Neural cell (in vitro differentiated cells): ENCODE measurements around the gene BPIFB4. TPM values are rescaled to one million over a fixed set of nuclear protein-coding genes. Genes with fewer than 3 reads are reported as not detected.

Experiments
- H2AFZ ChIP-seq: fragments of 200-600, 300-800 bp; sonication (generic), shearing (Covaris generic); 2 replicates; pipeline ENCODE4 v1.6.0; 2014; ENCODE audit warnings: low read depth, mild to moderate bottlenecking, antibody characterized with exemption, low read length, moderate library complexity
- H3F3A ChIP-seq: fragments of 200-600 bp; shearing (Covaris generic); 2 replicates; pipeline ENCODE4 v1.6.1; 2016; ENCODE audit warnings: mild to moderate bottlenecking, moderate library complexity, mixed read lengths, antibody characterized with exemption, low read length; ENCODE audit not compliant: insufficient read depth, poor library complexity, severe bottlenecking
- H3K27ac ChIP-seq: fragments of 200-600, 300-800 bp; sonication (generic), shearing (Covaris generic); 2 replicates; pipeline ENCODE4 v1.5.1; 2014; ENCODE audit warnings: mild to moderate bottlenecking, low read length, moderate library complexity
- H3K27me3 ChIP-seq: fragments of 300-800, 200-600 bp; sonication (generic), shearing (Covaris generic); 2 replicates; pipeline ENCODE4 v1.6.0; 2014; ENCODE audit warnings: mild to moderate bottlenecking, low read depth, low read length, moderate library complexity; ENCODE audit not compliant: insufficient read depth
- H3K36me3 ChIP-seq: fragments of 300-800, 200-600 bp; sonication (generic), shearing (Covaris generic); 2 replicates; pipeline ENCODE4 v1.5.1; 2014; ENCODE audit warnings: mild to moderate bottlenecking, antibody characterized with exemption, low read length, moderate library complexity; ENCODE audit not compliant: insufficient read depth
- H3K4me2 ChIP-seq: fragments of 300-800, 200-600 bp; sonication (generic), shearing (Covaris generic); 2 replicates; pipeline ENCODE4 v1.6.0; 2014; ENCODE audit warnings: mild to moderate bottlenecking, low read length
- H3K4me3 ChIP-seq: fragments of 300-800, 200-600 bp; sonication (generic), shearing (Covaris generic); 2 replicates; pipeline ENCODE4 v1.5.1; 2014; ENCODE audit warnings: mild to moderate bottlenecking, low read length, moderate library complexity
- H3K79me2 ChIP-seq: fragments of 200-600 bp; shearing (Covaris generic); replicated peaks from 2 replicates; pipeline ENCODE4 v1.6.0; 2014; ENCODE audit warnings: mild to moderate bottlenecking, low read length, moderate library complexity; ENCODE audit not compliant: insufficient read depth
- H3K9ac ChIP-seq: fragments of 300-800, 200-600 bp; sonication (generic), shearing (Covaris generic); 2 replicates; pipeline ENCODE4 v1.6.1; 2016; ENCODE audit warnings: mild to moderate bottlenecking, low read length, mixed read lengths
- H3K9me2 ChIP-seq: fragments of 200-600 bp; shearing (Covaris generic); 2 replicates; pipeline ENCODE4 v1.6.1; 2016; ENCODE audit warnings: mild to moderate bottlenecking, low read length, mixed read lengths; ENCODE audit not compliant: insufficient read depth
- H3K9me3 ChIP-seq: fragments of 200-600, 300-800 bp; sonication (generic), shearing (Covaris generic); 2 replicates; pipeline ENCODE4 v1.6.1; 2016; ENCODE audit warnings: mild to moderate bottlenecking, mixed run types, low read length, moderate library complexity, mixed read lengths
- H4K20me1 ChIP-seq: fragments of 200-600 bp; shearing (Covaris generic); 2 replicates; pipeline ENCODE4 v1.6.1; 2016; ENCODE audit warnings: mild to moderate bottlenecking, mixed run types; ENCODE audit not compliant: insufficient read depth
- EP300 ChIP-seq: fragments of 450-650 bp; conservative IDR thresholded peaks from 2 replicates; pipeline ENCODE4 v1.6.1; 2014; ENCODE audit warnings: antibody characterized with exemption, mild to moderate bottlenecking, moderate library complexity; ENCODE audit not compliant: poor library complexity, severe bottlenecking
- EZH2 ChIP-seq: fragments of 200-600, 300-800 bp; shearing (Covaris generic), sonication (generic); IDR thresholded peaks from 2 replicates; pipeline ENCODE4 v1.6.1; 2014; ENCODE audit warnings: antibody characterized with exemption, low read length, borderline replicate concordance, mild to moderate bottlenecking; ENCODE audit not compliant: insufficient read depth, poor library complexity, severe bottlenecking
- MXI1 ChIP-seq: fragments of 450-650 bp; conservative IDR thresholded peaks from 2 replicates; pipeline ENCODE4 v1.6.1; 2014; ENCODE audit warnings: antibody characterized with exemption, mild to moderate bottlenecking; ENCODE audit not compliant: poor library complexity, severe bottlenecking
- POLR2AphosphoS5 ChIP-seq: IDR thresholded peaks from 2 replicates; pipeline ENCODE4 v1.6.1; 2012
- RAD21 ChIP-seq: fragments of 450-650 bp; conservative IDR thresholded peaks from 2 replicates; pipeline ENCODE4 v1.6.1; 2014; ENCODE audit warnings: antibody characterized with exemption, mild to moderate bottlenecking, moderate library complexity
- REST ChIP-seq: IDR thresholded peaks from 2 replicates; pipeline ENCODE4 v1.6.1; 2012; ENCODE audit warnings: borderline replicate concordance
- SMC3 ChIP-seq: fragments of 450-650 bp; conservative IDR thresholded peaks from 2 replicates; pipeline ENCODE4 v1.6.1; 2014; ENCODE audit warnings: antibody characterized with exemption, mild to moderate bottlenecking, moderate library complexity; ENCODE audit not compliant: poor library complexity
- TAF1 ChIP-seq: IDR thresholded peaks from 2 replicates; pipeline ENCODE4 v1.6.1; 2012; ENCODE audit warnings: low read depth
- polyA plus RNA-seq: library from polyadenylated mRNA; depleted of rRNA; stranded (reverse); fragments of >200 nt; gene quantifications from 2 replicates; pipeline ENCODE4 v1.2.3, GENCODE V29; 2014
- TF ChIP-seq, protein P1 (sequence below): fragments of 450-650 bp; IDR thresholded peaks from 2 replicates; pipeline ENCODE4 v1.5.1; 2014; ENCODE audit warnings: antibody characterized with exemption, mild to moderate bottlenecking, moderate library complexity; ENCODE audit not compliant: poor library complexity, severe bottlenecking

Gene BPIFB4
- polyA plus RNA-seq, 1 donor from 2014 or later = not detected

DNA sequence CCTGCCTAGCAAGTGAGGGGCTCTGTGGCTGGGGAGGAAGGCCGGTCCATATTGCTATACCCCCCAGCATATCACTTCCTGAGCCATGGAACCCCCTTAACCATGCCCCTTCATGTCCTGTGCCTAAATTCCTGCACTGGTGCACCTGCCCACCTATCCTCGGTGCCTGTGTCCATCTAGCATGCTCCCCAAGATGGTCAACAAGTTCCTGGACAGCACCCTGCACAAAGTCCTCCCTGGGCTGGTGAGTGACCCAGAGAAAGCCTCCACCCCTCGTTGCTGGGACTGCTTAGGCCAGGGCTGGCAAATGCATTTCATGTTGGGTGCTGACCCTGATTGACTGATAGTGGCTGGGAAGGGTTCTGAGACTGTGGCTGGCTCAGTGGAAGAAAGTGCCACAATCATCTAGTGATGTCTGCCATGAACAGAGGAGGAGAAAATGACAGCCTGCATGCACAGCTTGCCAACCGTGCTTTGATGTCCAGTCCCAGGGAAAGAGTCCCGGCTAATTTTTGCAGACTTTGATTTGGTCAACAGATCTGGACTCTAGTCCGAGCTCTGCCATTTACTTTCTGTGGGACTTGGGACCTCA lies 44.4 kb upstream of the BPIFB4 start:
- Histone ChIP-seq H3K36me3 (no peaks in the 10 kb centered on the region), H3K9me2 (no peaks in the 10 kb centered on the region), H3F3A (no peaks in the 10 kb centered on the region), H3K4me3 (no peak overlapping the region), H3K4me2 (no peak overlapping the region), H3K27me3 (no peaks in the 10 kb centered on the region), H3K9ac (no peak overlapping the region), H3K9me3 (no peaks in the 10 kb centered on the region), H3K79me2 (no peaks in the 10 kb centered on the region), H3K27ac (no peak overlapping the region), H4K20me1 (no peaks in the 10 kb centered on the region), H2AFZ (no peak overlapping the region)
- TF ChIP-seq EZH2 = no peak
- TF ChIP-seq POLR2AphosphoS5 = no peak
- TF ChIP-seq, protein P1, sequence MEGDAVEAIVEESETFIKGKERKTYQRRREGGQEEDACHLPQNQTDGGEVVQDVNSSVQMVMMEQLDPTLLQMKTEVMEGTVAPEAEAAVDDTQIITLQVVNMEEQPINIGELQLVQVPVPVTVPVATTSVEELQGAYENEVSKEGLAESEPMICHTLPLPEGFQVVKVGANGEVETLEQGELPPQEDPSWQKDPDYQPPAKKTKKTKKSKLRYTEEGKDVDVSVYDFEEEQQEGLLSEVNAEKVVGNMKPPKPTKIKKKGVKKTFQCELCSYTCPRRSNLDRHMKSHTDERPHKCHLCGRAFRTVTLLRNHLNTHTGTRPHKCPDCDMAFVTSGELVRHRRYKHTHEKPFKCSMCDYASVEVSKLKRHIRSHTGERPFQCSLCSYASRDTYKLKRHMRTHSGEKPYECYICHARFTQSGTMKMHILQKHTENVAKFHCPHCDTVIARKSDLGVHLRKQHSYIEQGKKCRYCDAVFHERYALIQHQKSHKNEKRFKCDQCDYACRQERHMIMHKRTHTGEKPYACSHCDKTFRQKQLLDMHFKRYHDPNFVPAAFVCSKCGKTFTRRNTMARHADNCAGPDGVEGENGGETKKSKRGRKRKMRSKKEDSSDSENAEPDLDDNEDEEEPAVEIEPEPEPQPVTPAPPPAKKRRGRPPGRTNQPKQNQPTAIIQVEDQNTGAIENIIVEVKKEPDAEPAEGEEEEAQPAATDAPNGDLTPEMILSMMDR = no peak
- TF ChIP-seq MXI1 = no peak
- TF ChIP-seq EP300 = no peak
- no peak for TF ChIP-seq SMC3
- no peak for TF ChIP-seq RAD21
- no peak for TF ChIP-seq TAF1
- TF ChIP-seq REST = no peak

DNA sequence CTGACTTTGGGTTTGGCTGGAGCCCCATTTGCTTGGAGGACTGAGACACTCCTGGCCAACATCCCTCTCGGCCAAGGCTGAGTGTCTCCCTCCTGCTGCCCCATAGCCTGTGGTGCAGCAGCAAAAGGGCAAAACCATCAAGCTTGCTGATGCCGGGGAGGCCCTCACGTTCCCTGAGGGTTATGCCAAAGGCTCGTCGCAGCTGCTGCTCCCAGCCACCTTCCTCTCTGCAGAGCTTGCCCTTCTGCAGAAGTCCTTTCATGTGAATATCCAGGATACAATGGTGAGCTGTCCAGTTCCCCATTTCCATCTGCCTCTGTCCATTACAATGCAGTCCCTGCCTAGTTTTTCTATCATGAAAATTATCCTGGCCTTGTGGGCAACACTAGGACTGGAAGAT lies 42.0 kb upstream of the BPIFB4 start:
- Histone ChIP-seq H4K20me1 (no peaks in the 10 kb centered on the region), H3F3A (no peaks in the 10 kb centered on the region), H3K4me2 (no peak overlapping the region), H2AFZ (no peak overlapping the region), H3K79me2 (no peaks in the 10 kb centered on the region), H3K27ac (no peak overlapping the region), H3K36me3 (no peaks in the 10 kb centered on the region), H3K4me3 (no peak overlapping the region), H3K9me2 (no peaks in the 10 kb centered on the region), H3K9ac (no peak overlapping the region), H3K27me3 (no peaks in the 10 kb centered on the region), H3K9me3 (no peaks in the 10 kb centered on the region)
- TF ChIP-seq RAD21 (no peak), REST (no peak), EZH2 (no peak), POLR2AphosphoS5 (no peak), TAF1 (no peak), EP300 (no peak), SMC3 (no peak), MXI1 (no peak)
- TF ChIP-seq, protein P1 = no peak
